BE2C (cell line): ENCODE measurements around the gene KCNJ6.

Source experiments
- DNase-seq: peaks from one replicate; pipeline ENCODE4 v3.0.0-alpha.2; 2020
- H3K27me3 ChIP-seq: fragments of 250-450 bp; sonication (Bioruptor Pico); 2 replicates; pipeline ENCODE4 v1.5.1; 2020; ENCODE audit warnings: mild to moderate bottlenecking
- H3K36me3 ChIP-seq: fragments of 250-450 bp; sonication (Bioruptor Pico); 2 replicates; pipeline ENCODE4 v1.5.1; 2020; ENCODE audit warnings: mild to moderate bottlenecking
- H3K4me1 ChIP-seq: fragments of 250-450 bp; sonication (Bioruptor Pico); 2 replicates; pipeline ENCODE4 v1.5.1; 2020
- H3K4me3 ChIP-seq: 2 replicates; pipeline ENCODE4 v1.5.1; 2011; ENCODE audit warnings: low read depth, low read length
- H3K9me3 ChIP-seq: fragments of 250-450 bp; sonication (Bioruptor Pico); 2 replicates; pipeline ENCODE4 v1.5.1; 2020
- TF ChIP-seq, protein P1 (sequence below): IDR thresholded peaks from 2 replicates; pipeline ENCODE4 v1.5.1; 2012; ENCODE audit warnings: mild to moderate bottlenecking, low read depth, low read length

KCNJ6 gene

DNA sequence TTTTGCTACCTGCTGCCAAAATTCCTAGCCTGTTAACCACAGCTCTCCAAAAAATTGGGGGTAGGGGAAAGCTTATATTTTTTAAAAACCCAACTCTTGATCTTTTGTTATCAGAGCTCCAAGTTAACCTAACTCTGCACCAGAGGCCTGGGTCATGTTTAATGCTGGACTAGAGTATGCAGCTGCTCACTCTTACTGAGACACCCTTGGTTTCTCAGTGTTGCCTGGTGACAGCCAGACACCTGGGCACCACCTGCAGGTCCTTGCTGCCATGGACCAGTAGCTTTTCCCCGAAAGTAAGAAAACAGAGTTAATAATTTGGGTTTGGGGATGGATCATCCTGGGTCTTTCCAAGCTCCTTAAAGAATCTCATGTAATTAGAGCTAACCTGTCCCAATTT lies 30.1 kb downstream of the KCNJ6 start:
- Histone ChIP-seq H3K4me1 (no peaks in the 10 kb centered on the region), H3K27me3 (no peaks in the 10 kb centered on the region)
- DNase-seq = no peak

DNA sequence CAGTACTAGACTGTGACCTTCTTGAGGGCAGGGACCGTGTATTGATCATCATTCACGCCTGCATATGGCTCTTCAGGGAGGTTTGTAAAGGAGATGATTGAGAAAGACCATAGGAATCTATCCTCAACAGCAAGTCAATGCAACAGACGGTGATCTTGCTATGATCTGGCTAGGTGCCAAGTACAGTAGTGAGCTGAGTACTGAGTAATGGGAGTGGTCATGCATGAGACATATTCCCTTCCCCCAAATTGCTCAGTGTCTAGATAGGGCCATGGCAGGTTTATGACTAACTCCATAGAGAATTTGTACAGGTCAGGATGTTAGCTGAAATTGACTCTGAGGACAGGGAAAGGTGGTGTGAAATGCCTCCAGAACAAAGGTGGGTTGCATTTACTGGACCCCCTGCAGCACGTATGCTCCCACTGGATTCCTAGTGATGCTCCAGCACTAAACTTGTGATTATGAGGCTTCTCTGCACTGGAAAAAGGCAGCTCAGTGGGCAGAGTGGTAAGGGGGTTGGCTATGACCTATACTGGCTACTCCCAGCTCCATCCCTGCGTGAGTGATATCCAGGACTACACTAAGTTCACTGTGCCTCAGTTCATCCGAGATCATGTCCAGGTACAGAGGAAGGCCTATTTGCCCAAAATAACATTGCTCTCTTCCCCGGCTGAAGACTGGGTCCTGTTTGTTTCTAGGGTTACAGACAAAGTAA lies 37.2 kb downstream of the KCNJ6 start:
- Histone ChIP-seq H3K27me3 (no peaks in the 10 kb centered on the region), H3K4me1 (no peaks in the 10 kb centered on the region), H3K4me3 (no peak overlapping the region), H3K9me3 (no peaks in the 10 kb centered on the region), H3K36me3 (no peaks in the 10 kb centered on the region)
- no peak for DNase-seq
- TF ChIP-seq, protein P1, sequence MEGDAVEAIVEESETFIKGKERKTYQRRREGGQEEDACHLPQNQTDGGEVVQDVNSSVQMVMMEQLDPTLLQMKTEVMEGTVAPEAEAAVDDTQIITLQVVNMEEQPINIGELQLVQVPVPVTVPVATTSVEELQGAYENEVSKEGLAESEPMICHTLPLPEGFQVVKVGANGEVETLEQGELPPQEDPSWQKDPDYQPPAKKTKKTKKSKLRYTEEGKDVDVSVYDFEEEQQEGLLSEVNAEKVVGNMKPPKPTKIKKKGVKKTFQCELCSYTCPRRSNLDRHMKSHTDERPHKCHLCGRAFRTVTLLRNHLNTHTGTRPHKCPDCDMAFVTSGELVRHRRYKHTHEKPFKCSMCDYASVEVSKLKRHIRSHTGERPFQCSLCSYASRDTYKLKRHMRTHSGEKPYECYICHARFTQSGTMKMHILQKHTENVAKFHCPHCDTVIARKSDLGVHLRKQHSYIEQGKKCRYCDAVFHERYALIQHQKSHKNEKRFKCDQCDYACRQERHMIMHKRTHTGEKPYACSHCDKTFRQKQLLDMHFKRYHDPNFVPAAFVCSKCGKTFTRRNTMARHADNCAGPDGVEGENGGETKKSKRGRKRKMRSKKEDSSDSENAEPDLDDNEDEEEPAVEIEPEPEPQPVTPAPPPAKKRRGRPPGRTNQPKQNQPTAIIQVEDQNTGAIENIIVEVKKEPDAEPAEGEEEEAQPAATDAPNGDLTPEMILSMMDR = no peak

More for the DNA sequence above, 30.1 kb downstream of the KCNJ6 start:
- Histone ChIP-seq H3K4me3 (no peak overlapping the region), H3K9me3 (no peaks in the 10 kb centered on the region), H3K36me3 (no peaks in the 10 kb centered on the region)
- TF ChIP-seq, protein P1 = no peak

DNA sequence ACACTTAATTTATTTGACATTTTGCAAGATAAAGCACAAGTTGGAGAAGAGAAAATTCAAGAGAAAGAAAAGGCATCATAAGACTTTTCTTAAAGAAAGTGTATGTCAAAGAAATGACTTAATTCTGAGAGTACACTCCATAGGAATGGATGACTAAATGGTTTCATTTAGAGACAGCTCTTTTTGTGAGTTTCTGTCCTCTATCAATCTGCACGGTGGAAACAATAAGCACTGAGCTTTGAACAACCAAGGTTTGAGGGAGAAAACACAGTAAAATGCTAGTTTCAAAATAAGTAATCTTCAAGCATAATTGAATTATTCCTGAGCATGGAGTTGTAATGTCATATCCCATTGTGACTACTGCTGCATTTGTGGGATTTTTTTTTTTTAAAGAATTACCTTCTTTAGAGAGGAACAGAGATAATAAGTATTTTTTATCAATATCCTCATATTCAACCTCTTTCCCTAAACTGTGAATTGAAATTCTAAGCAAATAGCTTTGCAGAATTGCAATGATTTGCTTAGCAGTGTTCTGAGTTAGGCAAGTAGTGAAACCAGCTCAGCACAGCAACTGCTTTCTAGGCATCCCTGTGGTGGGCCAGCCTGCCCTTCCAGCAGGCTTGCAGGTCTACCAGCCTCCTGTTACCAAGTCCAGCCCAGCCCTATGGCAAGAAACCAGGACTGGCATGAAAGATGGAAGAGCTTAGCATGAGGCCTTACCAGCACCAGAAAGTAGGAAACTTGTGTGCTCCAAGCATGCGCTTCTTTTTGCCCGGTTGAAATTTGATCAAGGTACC lies 38.2 kb downstream of the KCNJ6 start:
- DNase-seq = no peak
- TF ChIP-seq, protein P1 = no peak

DNA sequence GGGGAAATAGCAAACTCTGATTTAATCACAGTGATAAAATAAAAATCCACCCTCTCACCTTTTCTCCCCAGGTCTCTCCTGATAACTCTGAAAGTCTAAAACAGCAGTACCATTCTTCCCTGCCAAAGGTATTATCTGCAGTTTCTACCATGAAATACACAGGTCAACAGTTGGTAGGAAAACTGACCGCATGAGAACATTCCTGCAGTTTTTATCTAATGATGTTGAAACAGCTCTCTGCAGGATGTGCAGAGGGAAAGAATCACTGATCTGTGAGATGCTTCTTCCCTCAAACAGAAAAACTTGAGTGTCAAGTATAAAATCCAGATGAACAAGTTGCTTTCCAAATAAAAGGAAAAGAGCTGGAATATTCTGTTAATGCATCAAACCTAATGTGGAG lies 39.1 kb downstream of the KCNJ6 start:
- Histone ChIP-seq H3K4me1 (no peaks in the 10 kb centered on the region), H3K9me3 (no peaks in the 10 kb centered on the region), H3K27me3 (no peaks in the 10 kb centered on the region), H3K4me3 (no peak overlapping the region), H3K36me3 (no peaks in the 10 kb centered on the region)
- DNase-seq = no peak
- TF ChIP-seq, protein P1 = no peak

More for the DNA sequence above, 38.2 kb downstream of the KCNJ6 start:
- Histone ChIP-seq H3K9me3 (no peaks in the 10 kb centered on the region), H3K27me3 (no peaks in the 10 kb centered on the region), H3K36me3 (no peaks in the 10 kb centered on the region), H3K4me1 (no peaks in the 10 kb centered on the region), H3K4me3 (no peak overlapping the region)

DNA sequence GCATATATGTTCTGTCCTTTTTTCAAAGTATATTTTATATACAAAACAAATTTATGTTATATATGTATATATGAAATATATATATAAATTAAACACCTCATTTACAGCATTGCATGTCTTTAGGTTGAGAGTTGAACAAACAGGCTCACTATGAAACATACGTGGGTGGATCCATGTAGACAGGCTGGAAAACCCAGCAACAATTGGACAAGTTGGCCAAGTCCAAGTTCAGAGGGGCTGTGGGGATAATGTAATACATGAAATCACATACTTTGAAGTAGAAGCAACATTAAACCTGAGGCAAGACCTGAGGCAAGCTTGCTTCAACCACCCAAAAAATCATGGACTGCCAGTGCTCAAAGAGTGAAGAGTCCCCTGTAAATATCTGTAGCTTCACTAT lies 39.7 kb downstream of the KCNJ6 start:
- DNase-seq = no peak
- Histone ChIP-seq H3K36me3 (no peaks in the 10 kb centered on the region), H3K9me3 (no peaks in the 10 kb centered on the region), H3K27me3 (no peaks in the 10 kb centered on the region), H3K4me3 (no peak overlapping the region), H3K4me1 (no peaks in the 10 kb centered on the region)
- TF ChIP-seq, protein P1 = no peak
